Brain microvascular endothelial cell (primary cell): ENCODE measurements around the gene ORC3.
"Not testable (repeated sequence)": the region's sequence is repeated elsewhere in the genome, so short reads cannot be mapped to it uniquely, and the experiment has no call there.

Source experiments
- DNase-seq: peaks from one replicate; pipeline ENCODE4 v3.0.0-alpha.2; 2020
- H3K27ac ChIP-seq: fragments of 250-450 bp; sonication (Bioruptor Pico); 2 replicates; pipeline ENCODE4 v1.5.1; 2020; ENCODE audit warnings: mild to moderate bottlenecking, moderate library complexity
- H3K27me3 ChIP-seq: fragments of 250-450 bp; sonication (Bioruptor Pico); replicated peaks from 2 replicates; pipeline ENCODE4 v1.5.1; 2020; ENCODE audit warnings: mild to moderate bottlenecking
- H3K36me3 ChIP-seq: fragments of 250-450 bp; sonication (Bioruptor Pico); replicated peaks from 2 replicates; pipeline ENCODE4 v1.5.1; 2020; ENCODE audit warnings: mild to moderate bottlenecking
- H3K4me3 ChIP-seq: 2 replicates; pipeline ENCODE4 v1.5.1; 2011; ENCODE audit warnings: low read depth, mild to moderate bottlenecking, control low read depth, low read length, moderate library complexity
- in situ Hi-C: cut with HindIII; loops from 2 replicates; pipeline ENCODE4 v1.10.0; 2017; ENCODE audit warnings: low sequenced_read_pairs, low pct_ligation_motif_present
- TF ChIP-seq, protein P1 (sequence below): IDR thresholded peaks from 2 replicates; pipeline ENCODE4 v1.5.1; 2011; ENCODE audit warnings: low read depth, mild to moderate bottlenecking, moderate library complexity, low read length, control low read depth, inconsistent platforms; ENCODE audit errors: missing control alignments

Gene ORC3

DNA sequence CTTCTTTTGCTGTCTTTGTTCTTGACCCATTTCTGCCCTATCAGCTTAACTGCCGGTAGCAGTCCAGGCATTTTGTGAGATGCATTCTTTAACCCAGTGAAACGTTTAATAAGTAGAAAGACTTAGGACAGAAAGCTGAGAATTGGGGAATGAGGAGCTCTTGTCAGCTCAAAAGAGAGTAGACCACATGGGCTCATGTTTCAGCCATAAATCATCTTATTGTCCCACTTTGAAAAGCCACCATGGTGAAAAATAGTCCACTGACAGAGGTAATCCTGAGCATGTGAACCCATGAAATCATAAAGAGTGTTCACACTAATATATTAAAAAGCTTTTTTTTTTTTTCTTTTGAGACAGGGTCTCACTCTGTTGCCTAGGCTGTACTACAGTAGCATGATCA is 16.3 kb downstream of the ORC3 start:
- in situ Hi-C loops: no loop called here
- no peaks in the 10 kb centered on the region for H3K27me3 ChIP-seq
- no peak for DNase-seq
- no peak overlapping the region for H3K27ac ChIP-seq
- H3K36me3 ChIP-seq: peaks cover 2% of the 10 kb centered on the region
- H3K4me3 ChIP-seq: no peak overlapping the region
- TF ChIP-seq, protein P1, sequence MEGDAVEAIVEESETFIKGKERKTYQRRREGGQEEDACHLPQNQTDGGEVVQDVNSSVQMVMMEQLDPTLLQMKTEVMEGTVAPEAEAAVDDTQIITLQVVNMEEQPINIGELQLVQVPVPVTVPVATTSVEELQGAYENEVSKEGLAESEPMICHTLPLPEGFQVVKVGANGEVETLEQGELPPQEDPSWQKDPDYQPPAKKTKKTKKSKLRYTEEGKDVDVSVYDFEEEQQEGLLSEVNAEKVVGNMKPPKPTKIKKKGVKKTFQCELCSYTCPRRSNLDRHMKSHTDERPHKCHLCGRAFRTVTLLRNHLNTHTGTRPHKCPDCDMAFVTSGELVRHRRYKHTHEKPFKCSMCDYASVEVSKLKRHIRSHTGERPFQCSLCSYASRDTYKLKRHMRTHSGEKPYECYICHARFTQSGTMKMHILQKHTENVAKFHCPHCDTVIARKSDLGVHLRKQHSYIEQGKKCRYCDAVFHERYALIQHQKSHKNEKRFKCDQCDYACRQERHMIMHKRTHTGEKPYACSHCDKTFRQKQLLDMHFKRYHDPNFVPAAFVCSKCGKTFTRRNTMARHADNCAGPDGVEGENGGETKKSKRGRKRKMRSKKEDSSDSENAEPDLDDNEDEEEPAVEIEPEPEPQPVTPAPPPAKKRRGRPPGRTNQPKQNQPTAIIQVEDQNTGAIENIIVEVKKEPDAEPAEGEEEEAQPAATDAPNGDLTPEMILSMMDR: no peak

DNA sequence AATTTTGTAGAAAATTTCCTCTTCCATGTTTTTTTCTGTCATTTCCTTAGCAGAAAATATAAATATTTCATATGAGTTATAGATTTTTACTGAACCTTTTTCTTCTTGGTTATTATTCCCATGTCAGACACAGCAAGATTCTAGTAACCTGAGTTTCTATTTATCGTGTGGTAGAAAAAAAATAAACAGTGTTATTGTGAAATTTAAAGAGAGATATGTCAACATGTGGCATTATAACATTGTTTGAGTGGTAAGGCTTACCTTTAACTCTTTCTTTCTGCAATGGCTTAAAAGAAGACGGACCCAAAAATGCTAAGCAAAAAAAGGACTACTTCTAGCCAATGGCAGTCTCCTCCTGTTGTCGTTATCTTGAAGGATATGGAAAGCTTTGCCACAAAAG is 18.9 kb downstream of the ORC3 start:
- DNase-seq: no peak
- no peaks in the 10 kb centered on the region for H3K27me3 ChIP-seq
- no peak overlapping the region for H3K4me3 ChIP-seq
- peaks cover 16% of the 10 kb centered on the region for H3K36me3 ChIP-seq
- no peak overlapping the region for H3K27ac ChIP-seq
- in situ Hi-C loops: no loop called here
- TF ChIP-seq, protein P1: no peak

DNA sequence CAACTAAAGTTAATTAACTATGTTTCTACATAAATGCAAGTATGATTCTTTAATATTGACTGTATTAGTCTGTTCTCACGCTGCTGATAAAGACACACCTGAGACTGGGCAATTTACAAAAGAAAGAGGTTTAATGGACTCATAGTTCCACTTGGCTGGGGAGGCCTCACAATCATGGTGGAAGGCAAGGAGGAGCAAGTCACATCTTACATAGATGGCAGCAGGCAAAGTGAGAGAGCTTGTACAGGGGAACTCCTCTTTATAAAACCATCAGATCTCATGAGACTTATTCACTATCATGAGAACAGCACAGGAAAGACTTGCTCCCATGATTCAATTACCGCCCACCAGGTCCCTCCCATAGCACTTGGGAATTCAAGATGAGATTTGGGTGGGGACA is 23.1 kb downstream of the ORC3 start:
- H3K27me3 ChIP-seq, H3K27ac ChIP-seq, H3K4me3 ChIP-seq, DNase-seq, in situ Hi-C loops: not testable (repeated sequence)
- peaks cover 20% of the 10 kb centered on the region for H3K36me3 ChIP-seq

DNA sequence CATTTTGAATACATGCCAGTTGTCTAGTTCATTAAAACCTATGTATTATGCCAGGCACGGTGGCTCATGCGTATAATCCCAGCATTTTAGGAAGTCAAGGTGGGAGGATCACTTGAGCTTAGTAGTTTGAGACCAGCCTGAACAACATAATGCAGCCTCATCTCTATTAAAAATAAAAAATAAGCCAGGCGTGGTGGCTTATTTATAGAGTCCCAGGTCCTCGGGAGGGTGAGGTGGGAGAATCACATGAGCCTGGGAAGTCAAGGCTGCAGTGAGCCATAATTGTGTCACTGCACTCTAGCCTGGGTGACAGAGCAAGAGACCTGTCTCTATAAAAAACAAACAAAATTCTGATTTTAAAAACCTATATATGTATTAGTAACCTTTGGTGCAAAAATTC is 27.5 kb downstream of the ORC3 start:
- TF ChIP-seq, protein P1: no peak
- no peaks in the 10 kb centered on the region for H3K27me3 ChIP-seq
- no peak overlapping the region for H3K27ac ChIP-seq
- no peak overlapping the region for H3K4me3 ChIP-seq
- DNase-seq: no peak
- H3K36me3 ChIP-seq: peaks cover 16% of the 10 kb centered on the region
- in situ Hi-C loops: no loop called here

DNA sequence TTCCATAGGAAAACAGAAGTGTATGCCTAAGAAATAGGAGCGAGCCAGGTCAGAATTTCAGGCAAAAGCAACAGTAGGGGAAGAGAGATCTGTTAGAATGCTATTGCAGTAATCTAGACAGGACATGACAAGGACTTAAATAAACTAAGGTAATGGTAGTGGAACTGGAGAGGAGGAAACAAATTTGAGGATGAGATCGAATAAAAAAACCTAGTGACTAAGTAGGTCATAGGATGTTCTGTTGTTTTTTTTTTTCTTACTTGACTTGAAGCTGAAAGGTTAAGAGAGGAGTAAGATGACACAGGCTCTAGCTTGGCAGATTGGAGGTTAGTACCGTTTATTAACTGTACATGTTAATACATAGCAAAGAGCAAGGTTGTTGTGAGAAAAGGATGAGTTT is 28.6 kb downstream of the ORC3 start:
- no peak overlapping the region for H3K4me3 ChIP-seq
- no peaks in the 10 kb centered on the region for H3K27me3 ChIP-seq
- H3K36me3 ChIP-seq: peaks cover 9% of the 10 kb centered on the region
- no peak overlapping the region for H3K27ac ChIP-seq
- TF ChIP-seq, protein P1: no peak
- in situ Hi-C loops: no loop called here
- DNase-seq: no peak

DNA sequence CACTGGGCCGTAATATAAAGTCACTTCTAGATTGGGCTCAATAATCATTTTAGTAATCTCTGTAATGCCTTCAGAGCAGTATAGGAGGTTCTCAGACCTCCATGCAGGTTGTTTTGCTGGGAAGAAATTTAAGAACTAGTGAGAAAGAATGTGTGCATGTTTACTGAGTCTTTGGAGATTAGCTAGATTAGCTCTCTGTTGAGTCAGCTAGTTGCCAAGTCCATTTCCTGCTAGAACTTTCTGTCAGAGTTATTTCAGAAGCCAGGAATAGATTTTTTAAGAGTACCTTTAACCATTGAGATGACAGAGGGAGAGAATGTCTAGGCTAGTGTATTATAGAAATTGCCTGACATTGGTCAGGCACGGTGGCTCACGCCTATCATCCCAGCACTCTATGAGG is 33.3 kb downstream of the ORC3 start:
- H3K27ac ChIP-seq: no peak overlapping the region
- TF ChIP-seq, protein P1: no peak
- no peak overlapping the region for H3K4me3 ChIP-seq
- H3K27me3 ChIP-seq: no peaks in the 10 kb centered on the region
- in situ Hi-C loops: no loop called here
- H3K36me3 ChIP-seq: peaks cover 2% of the 10 kb centered on the region
- peak; percentile 15 for DNase-seq
